ENCODE measurements around the gene DNAH1. TPM values are rescaled to one million over a fixed set of nuclear protein-coding genes. Genes with fewer than 3 reads are reported as not detected.

Gene DNAH1
- total RNA-seq, 1 donor from 2014 or later = 2.2 TPM

GRCh38 chr3:52293491-52294319 is 22.4 kb upstream of the DNAH1 start:
- no peak overlapping the region for H3K27ac ChIP-seq (replicated peaks)
- H3K4me1 ChIP-seq = peaks cover 16% of the 10 kb centered on the region
- no peak for DNase-seq
- H3K27me3 ChIP-seq (ENCODE audit: low read depth) = no peaks in the 10 kb centered on the region
- H3K9me3 ChIP-seq (replicated peaks) = no peaks in the 10 kb centered on the region
- peaks cover 32% of the 10 kb centered on the region for H3K36me3 ChIP-seq
- no peak overlapping the region for H3K4me3 ChIP-seq
- intact Hi-C loops (cut with micrococcal nuclease) = no loop called here
- TF ChIP-seq CTCF (IDR thresholded peaks at IDR 0.05; ENCODE audit: borderline replicate concordance) = no peak

- no peak for DNase-seq
- no peak for TF ChIP-seq CTCF (IDR thresholded peaks at IDR 0.05; ENCODE audit: borderline replicate concordance)
- Histone ChIP-seq H3K4me3 (no peak overlapping the region), H3K36me3 (peaks cover 32% of the 10 kb centered on the region), H3K9me3 (replicated peaks) (no peaks in the 10 kb centered on the region), H3K27me3 (ENCODE audit: low read depth) (no peaks in the 10 kb centered on the region), H3K27ac (replicated peaks) (no peak overlapping the region), H3K4me1 (peaks cover 17% of the 10 kb centered on the region)
- intact Hi-C loops (cut with micrococcal nuclease) = no loop called here
Observed at GRCh38 chr3:52294320-52295150, 21.6 kb upstream of the DNAH1 start.

- no peak for TF ChIP-seq CTCF (IDR thresholded peaks at IDR 0.05; ENCODE audit: borderline replicate concordance)
- no peak overlapping the region for H3K27ac ChIP-seq (replicated peaks)
- no peaks in the 10 kb centered on the region for H3K27me3 ChIP-seq (ENCODE audit: low read depth)
- H3K4me1 ChIP-seq = peaks cover 28% of the 10 kb centered on the region
- DNase-seq = no peak
- peaks cover 29% of the 10 kb centered on the region for H3K36me3 ChIP-seq
- no peaks in the 10 kb centered on the region for H3K9me3 ChIP-seq (replicated peaks)
- H3K4me3 ChIP-seq = no peak overlapping the region
- intact Hi-C loops (cut with micrococcal nuclease) = no loop called here
Observed at GRCh38 chr3:52295671-52296208, 20.4 kb upstream of the DNAH1 start.

DNA sequence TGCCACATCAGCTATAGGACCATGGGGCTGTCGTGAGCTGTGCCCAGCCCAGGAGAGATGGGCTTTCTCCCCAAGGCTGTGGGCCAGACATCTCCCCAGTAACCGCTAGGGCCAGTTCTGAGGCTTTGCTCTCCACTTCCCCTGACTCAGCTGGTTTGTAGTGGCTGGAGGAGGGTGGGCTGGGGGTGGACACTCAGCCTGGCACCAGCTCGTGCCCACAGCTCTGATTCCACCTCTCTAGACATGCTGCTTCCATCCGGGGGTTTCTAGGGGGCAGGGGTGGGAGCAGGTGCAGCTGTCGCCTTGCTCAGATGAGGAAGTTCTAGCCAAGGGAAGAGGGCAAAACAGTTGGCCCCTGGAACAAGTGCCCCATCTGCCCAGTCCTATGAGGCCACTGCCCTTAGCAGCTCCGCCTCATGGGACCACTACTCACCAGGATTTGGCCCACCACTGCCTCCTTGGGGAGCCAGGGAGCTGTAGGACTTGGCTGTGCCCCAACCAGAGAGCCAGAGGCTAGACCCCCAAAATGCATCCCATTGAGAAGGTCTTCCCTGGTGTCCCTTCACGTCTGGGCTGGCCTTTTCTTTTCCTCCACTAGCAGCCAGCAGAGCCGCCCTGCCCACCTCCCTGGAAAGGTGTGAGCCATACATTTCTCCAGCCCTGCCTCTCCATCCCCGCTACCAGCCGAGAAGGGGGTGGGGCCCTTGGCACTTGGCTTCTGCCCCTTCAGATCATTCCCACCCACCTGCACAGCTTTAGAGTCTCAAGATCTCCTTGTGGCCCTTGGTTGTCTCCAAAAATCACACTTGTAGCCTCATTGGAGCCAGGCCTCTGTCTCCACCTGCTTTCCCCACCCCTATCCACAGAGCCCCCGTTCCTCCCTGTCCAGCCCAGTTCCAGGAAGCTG is 18.6 kb upstream of the DNAH1 start:
- Histone ChIP-seq H3K27ac (replicated peaks) (no peak overlapping the region), H3K36me3 (peaks cover 11% of the 10 kb centered on the region), H3K4me1 (peaks cover 28% of the 10 kb centered on the region), H3K9me3 (replicated peaks) (no peaks in the 10 kb centered on the region), H3K4me3 (no peak overlapping the region), H3K27me3 (ENCODE audit: low read depth) (no peaks in the 10 kb centered on the region)
- intact Hi-C loops (cut with micrococcal nuclease) = no loop called here
- DNase-seq = no peak
- no peak for TF ChIP-seq CTCF (IDR thresholded peaks at IDR 0.05; ENCODE audit: borderline replicate concordance)

Data from left ventricle myocardium inferior (tissue), 1 donor.